ENCODE data around the gene ZNF492. TPM values are rescaled to one million over a fixed set of nuclear protein-coding genes. Genes with fewer than 3 reads are reported as not detected.

The ZNF492 gene
- total and polyA plus RNA-seq, 2 of the 8 experiments (the other 6 are each of a cell fraction or from before 2014, with no cell fraction given), result not detected

- H3K4me2 ChIP-seq (ENCODE audit: insufficient read depth in 1 of 2, low read depth in 2 of 2, low read length in 2 of 2), result no peak overlapping the region
- H3K4me1 ChIP-seq (replicated peaks in 1 of 4; ENCODE audit: control insufficient read depth in 3 of 4, insufficient read depth in 4 of 4, low read length in 3 of 4), result no peaks in the 10 kb centered on the region
- no peak overlapping the region for H2BK20ac ChIP-seq (ENCODE audit: low read length)
- H3K27me3 ChIP-seq (replicated peaks in 1 of 4; ENCODE audit: control insufficient read depth in 3 of 4, extremely low read depth in 1 of 4, insufficient read depth in 3 of 4, low read length in 3 of 4), result no peaks in the 10 kb centered on the region
- no peak overlapping the region for H4K91ac ChIP-seq (replicated peaks; ENCODE audit: insufficient read length, low read length)
- 75% methylated on average over 6 of the region's 6 CpGs; no CpG with 5 or more reads in 1 of the 2 experiments for WGBS, 2 experiments (ENCODE audit: extremely low coverage in 1 of 2, insufficient coverage in 1 of 2, insufficient read length in 1 of 2, insufficient replicate concordance in 2 of 2, low coverage in 1 of 2, low lambda C conversion rate in 2 of 2, missing lambda C conversion rate in 1 of 2)
- no peak overlapping the region for H3K9ac ChIP-seq (replicated peaks in 1 of 4; ENCODE audit: extremely low read depth in 1 of 4, low read depth in 3 of 4, low read length in 3 of 4)
- no peak overlapping the region for H2BK5ac ChIP-seq (ENCODE audit: low read depth, low read length)
- H2AFZ ChIP-seq (ENCODE audit: low read length), result no peak overlapping the region
- H2AK5ac ChIP-seq (ENCODE audit: low read depth, low read length), result no peak overlapping the region
- H4K5ac ChIP-seq (ENCODE audit: insufficient read length, low read depth, low read length), result no peak overlapping the region
- H4K20me1 ChIP-seq (replicated peaks in 1 of 2; ENCODE audit: control insufficient read depth in 1 of 2, insufficient read depth in 2 of 2, low read length in 2 of 2), result no peaks in the 10 kb centered on the region
- FAIRE-seq (no peak), DNase-seq (ENCODE audit: low read depth in 1 of 2, low spot score in 2 of 2) (no peak)
- no peak overlapping the region for H2BK15ac ChIP-seq (ENCODE audit: low read length)
- H3K18ac ChIP-seq (ENCODE audit: extremely low read depth, low read length), result no peak overlapping the region
- TF ChIP-seq SAP30 (IDR thresholded peaks at IDR 0.05; ENCODE audit: insufficient read depth, insufficient replicate concordance, low read length) (no peak), SIRT6 (IDR thresholded peaks at IDR 0.05; ENCODE audit: low read length) (no peak), TAF7 (optimal IDR thresholded peaks at IDR 0.05; ENCODE audit: borderline replicate concordance, low read depth, low read length) (no peak), GABPA (IDR thresholded peaks at IDR 0.05; ENCODE audit: borderline replicate concordance, insufficient read depth, low read length) (no peak), JUND (IDR thresholded peaks at IDR 0.05; ENCODE audit: low read length) (no peak), CTCF (IDR thresholded peaks at IDR 0.05; ENCODE audit: control extremely low read depth in 1 of 3, insufficient read depth in 1 of 3, low read depth in 1 of 3, low read length in 3 of 3) (no peak)
- H2BK120ac ChIP-seq (replicated peaks; ENCODE audit: low read depth, low read length), result no peak overlapping the region
- no peak overlapping the region for H2BK12ac ChIP-seq (ENCODE audit: low read depth, low read length)
- no peak overlapping the region for H3K14ac ChIP-seq (ENCODE audit: insufficient read length)
- no peaks in the 10 kb centered on the region for H3K79me2 ChIP-seq (ENCODE audit: control insufficient read depth in 1 of 2, insufficient read depth in 2 of 2, low read length in 2 of 2)
- peaks cover 0 to 1% (median 0%) of the 10 kb centered on the region in 4 experiments; a peak in 1 of 8 replicates for H3K36me3 ChIP-seq (ENCODE audit: control insufficient read depth in 2 of 4, insufficient read depth in 4 of 4, low read length in 3 of 4)
- H3K27ac ChIP-seq (ENCODE audit: low read depth, low read length), result no peak overlapping the region
- no peak overlapping the region for H3K23ac ChIP-seq (ENCODE audit: insufficient read length)
- H3K23me2 ChIP-seq (ENCODE audit: low read depth, low read length), result no peaks in the 10 kb centered on the region
- CTCF ChIA-PET (ENCODE audit: partially characterized antibody), result no interaction called here
- H4K8ac ChIP-seq (ENCODE audit: extremely low read depth, insufficient read depth, low read length), result no peak overlapping the region
- H3K79me1 ChIP-seq (ENCODE audit: low read depth, low read length), result no peaks in the 10 kb centered on the region
- no peak overlapping the region for H3K56ac ChIP-seq (replicated peaks; ENCODE audit: insufficient read length, low read depth, low read length)
- no peak overlapping the region for H3K4ac ChIP-seq (replicated peaks; ENCODE audit: insufficient read length, low read depth, low read length)
- POLR2A ChIA-PET (ENCODE audit: partially characterized antibody), result no interaction called here
- no peak overlapping the region for H3K4me3 ChIP-seq (ENCODE audit: extremely low read depth in 1 of 4, insufficient read depth in 2 of 4, low read depth in 3 of 4, low read length in 4 of 4)
- H3K9me3 ChIP-seq (ENCODE audit: insufficient read depth in 2 of 2, low read depth in 1 of 2, low read length in 1 of 2), result peaks cover 42 to 85% of the 10 kb centered on the region in 2 experiments; a peak in 3 of 4 replicates
These were observed 5.7 kb upstream of the ZNF492 start for GRCh38 chr19:22628401-22628800.

Data from H1 (cell line).